Upper lobe of right lung (tissue), 1 donor: ENCODE results near the gene MAP4K2. TPM values are rescaled to one million over a fixed set of nuclear protein-coding genes. Genes with fewer than 3 reads are reported as not detected.
A peak's percentile ranks its signal among the peaks of the same experiment; 100 is the strongest.

Source experiments
- ATAC-seq: fragments of 200-7000 bp; cut with Tn5 transposase; one replicate; pipeline ENCODE4 v1.9.1; 2020; ENCODE audit warnings: mild to moderate bottlenecking, moderate library complexity
- DNase-seq: peaks from one replicate; pipeline ENCODE4 v3.0.0-alpha.2; 2020
- H3K27ac ChIP-seq: fragments of 200-600 bp; one replicate; pipeline ENCODE4 v1.8.0; 2022
- H3K27me3 ChIP-seq: fragments of 200-600 bp; one replicate; pipeline ENCODE4 v1.8.0; 2022; ENCODE audit warnings: mild to moderate bottlenecking
- H3K36me3 ChIP-seq: fragments of 200-600 bp; one replicate; pipeline ENCODE4 v1.8.0; 2022
- H3K4me1 ChIP-seq: fragments of 200-600 bp; one replicate; pipeline ENCODE4 v1.8.0; 2022
- H3K4me3 ChIP-seq: fragments of 200-600 bp; one replicate; pipeline ENCODE4 v1.8.0; 2022; ENCODE audit warnings: mild to moderate bottlenecking
- H3K9me3 ChIP-seq: fragments of 200-600 bp; one replicate; pipeline ENCODE4 v1.8.0; 2022
- CTCF ChIP-seq: fragments of 200-600 bp; IDR thresholded peaks from one replicate; pipeline ENCODE4 v1.8.0; 2022; ENCODE audit warnings: antibody characterized with exemption
- intact Hi-C: fragments of 100-400 bp; cut with DNase I; formaldehyde crosslinking; loops from one replicate; pipeline ENCODE4 v1.11.0; 2022
- total RNA-seq: library from RNA; stranded (reverse); fragmentation: NEBNext Ultra II Directional; extraction: Animal tissue kit (Norgen Biotek cat#: 25700); gene quantifications from one replicate; pipeline ENCODE4 v1.2.1, GENCODE V29; 2021
- donor health status: DM: no; HTN: yes; CAD: no; lungs with severe emphysema.

MAP4K2 gene
- total RNA-seq, 1 donor from 2014 or later, result 28.9 TPM

GRCh38 chr11:64802370-64803157 lies 450 bp downstream of the MAP4K2 start:
- intact Hi-C loops, result no loop called here
- DNase-seq (no peak), ATAC-seq (peak; percentile 0)
- Histone ChIP-seq H3K4me3 (peak overlapping the region; percentile 57), H3K9me3 (no peaks in the 10 kb centered on the region), H3K27ac (peak overlapping the region; percentile 72), H3K4me1 (peaks cover 20% of the 10 kb centered on the region), H3K27me3 (no peaks in the 10 kb centered on the region), H3K36me3 (peaks cover 28% of the 10 kb centered on the region)
- TF ChIP-seq CTCF, result no peak

- H3K4me3 ChIP-seq, result peak overlapping the region; percentile 57
- H3K4me1 ChIP-seq, result peaks cover 20% of the 10 kb centered on the region
- intact Hi-C loops, result no loop called here
- no peaks in the 10 kb centered on the region for H3K9me3 ChIP-seq
- no peak for TF ChIP-seq CTCF
- peak overlapping the region; percentile 72 for H3K27ac ChIP-seq
- H3K27me3 ChIP-seq, result no peaks in the 10 kb centered on the region
- DNase-seq (no peak), ATAC-seq (no peak)
- H3K36me3 ChIP-seq, result peaks cover 33% of the 10 kb centered on the region
These were observed 1.2 kb downstream of the MAP4K2 start for GRCh38 chr11:64801561-64802369.

- peak overlapping the region; percentile 57 for H3K4me3 ChIP-seq
- DNase-seq, result no peak
- no peaks in the 10 kb centered on the region for H3K9me3 ChIP-seq
- intact Hi-C loops, result no loop called here
- peaks cover 32% of the 10 kb centered on the region for H3K36me3 ChIP-seq
- no peak for TF ChIP-seq CTCF
- H3K27me3 ChIP-seq, result no peaks in the 10 kb centered on the region
- peak overlapping the region; percentile 72 for H3K27ac ChIP-seq
- no peak for ATAC-seq
- peaks cover 20% of the 10 kb centered on the region for H3K4me1 ChIP-seq
These were observed 1.9 kb downstream of the MAP4K2 start for GRCh38 chr11:64801158-64801464.

GRCh38 chr11:64800303-64801157 lies 2.5 kb downstream of the MAP4K2 start:
- ATAC-seq (no peak), DNase-seq (no peak)
- peaks cover 20% of the 10 kb centered on the region for H3K4me1 ChIP-seq
- H3K36me3 ChIP-seq, result peaks cover 26% of the 10 kb centered on the region
- no peaks in the 10 kb centered on the region for H3K9me3 ChIP-seq
- no peak for TF ChIP-seq CTCF
- intact Hi-C loops, result no loop called here
- H3K27ac ChIP-seq, result peak overlapping the region; percentile 72
- H3K27me3 ChIP-seq, result no peaks in the 10 kb centered on the region
- no peak overlapping the region for H3K4me3 ChIP-seq

- H3K27ac ChIP-seq, result peak overlapping the region; percentile 2
- no peak for ATAC-seq
These were observed 3.3 kb downstream of the MAP4K2 start for GRCh38 chr11:64799623-64800302.

More at GRCh38 chr11:64799623-64800302, 3.3 kb downstream of the MAP4K2 start:
- no peak for TF ChIP-seq CTCF
- Histone ChIP-seq H3K4me3 (no peak overlapping the region), H3K27me3 (no peaks in the 10 kb centered on the region), H3K9me3 (no peaks in the 10 kb centered on the region), H3K4me1 (peaks cover 20% of the 10 kb centered on the region), H3K36me3 (peaks cover 23% of the 10 kb centered on the region)
- DNase-seq, result no peak
- intact Hi-C loops, result no loop called here
